Naive B cell (primary cell): ENCODE data around the gene RAPGEF1. TPM values are rescaled to one million over a fixed set of nuclear protein-coding genes. Genes with fewer than 3 reads are reported as not detected.
A peak's percentile ranks its signal among the peaks of the same experiment; 100 is the strongest.
"Not testable (repeated sequence)": the region's sequence is repeated elsewhere in the genome, so short reads cannot be mapped to it uniquely, and the experiment has no call there.

Source experiments
- ATAC-seq, 2 donors: fragments of 150-1000 bp; cut with Tn5 transposase; 2 replicates each; pipeline ENCODE4 v1.10.0; 2021; ENCODE audit warnings: low read depth in 2 of 2, mild to moderate bottlenecking in 2 of 2, moderate library complexity in 2 of 2
- DNase-seq: peaks from one replicate; pipeline ENCODE4 v3.0.0; 2022
- H3K27ac Mint-ChIP-seq, 6 donors: one replicate each; pipeline ENCODE4 v1.8.0; 2020 to 2022; ENCODE audit warnings: mild to moderate bottlenecking in 6 of 6, mixed read lengths in 6 of 6, moderate library complexity in 5 of 6, inconsistent platforms in 2 of 6
- H3K27me3 Mint-ChIP-seq, 3 donors: one replicate each; pipeline ENCODE4 v1.8.0; 2021 to 2022; ENCODE audit warnings: mixed read lengths in 3 of 3, mild to moderate bottlenecking in 1 of 3
- H3K36me3 Mint-ChIP-seq, 2 donors: one replicate each; pipeline ENCODE4 v1.8.0; 2020 to 2022; ENCODE audit warnings: mixed read lengths in 2 of 2, inconsistent platforms in 1 of 2, mild to moderate bottlenecking in 1 of 2
- H3K4me1 Mint-ChIP-seq, 3 donors: one replicate each; pipeline ENCODE4 v1.8.0; 2020 to 2022; ENCODE audit warnings: mixed read lengths in 3 of 3, inconsistent platforms in 1 of 3, mild to moderate bottlenecking in 1 of 3, moderate library complexity in 1 of 3
- H3K4me3 Mint-ChIP-seq, 8 donors: one replicate each; pipeline ENCODE4 v1.8.0; 2020 to 2022; ENCODE audit warnings: mild to moderate bottlenecking in 8 of 8, mixed read lengths in 8 of 8, moderate library complexity in 8 of 8, inconsistent platforms in 2 of 8
- H3K9me3 Mint-ChIP-seq, 7 donors: one replicate each; pipeline ENCODE4 v1.8.0; 2020 to 2022; ENCODE audit warnings: mixed read lengths in 7 of 7, mild to moderate bottlenecking in 5 of 7, inconsistent platforms in 2 of 7, moderate library complexity in 1 of 7
- polyA plus RNA-seq, 6 donors: library from polyadenylated mRNA; unstranded; fragments of 300-500 nt; fragmentation: Illumina TruSeq; gene quantifications; one replicate each; pipeline ENCODE4 v1.2.3, GENCODE V29; 2021; ENCODE audit warnings: low read depth in 6 of 6

RAPGEF1 gene
- polyA plus RNA-seq, 6 donors from 2014 or later = 3.4 to 21.1 (median 7.9) TPM

- Mint-ChIP-seq H3K27me3 (no peaks in the 10 kb centered on the region), H3K4me1 (peaks cover 70 to 81% (median 76%) of the 10 kb centered on the region in 3 donors), H3K9me3 (no peaks in the 10 kb centered on the region), H3K27ac (peak overlapping the region in 2 of 6 donors; percentile 19 to 74), H3K4me3 (peak overlapping the region in 1 of 8 donors; percentile 67), H3K36me3 (peaks cover 4 to 5% of the 10 kb centered on the region in 2 donors)
- DNase-seq = no peak
- no peak for ATAC-seq
Observed at GRCh38 chr9:131660466-131661405, 79.1 kb downstream of the RAPGEF1 start.

GRCh38 chr9:131658377-131659129 lies 81.3 kb downstream of the RAPGEF1 start:
- peak overlapping the region; percentile 49 to 99 (median 83) for H3K27ac Mint-ChIP-seq
- no peak for DNase-seq
- peaks cover 0 to 5% of the 10 kb centered on the region in 2 donors for H3K36me3 Mint-ChIP-seq
- H3K9me3 Mint-ChIP-seq = no peaks in the 10 kb centered on the region
- peaks cover 67 to 93% (median 74%) of the 10 kb centered on the region in 3 donors for H3K4me1 Mint-ChIP-seq
- no peak for ATAC-seq
- H3K4me3 Mint-ChIP-seq = peak overlapping the region in 5 of 8 donors; percentile 3 to 60 (median 44)
- H3K27me3 Mint-ChIP-seq = no peaks in the 10 kb centered on the region

- H3K27me3 Mint-ChIP-seq = no peaks in the 10 kb centered on the region
- DNase-seq = no peak
- H3K4me3 Mint-ChIP-seq = peak overlapping the region in 6 of 8 donors; percentile 3 to 60 (median 38)
- peak overlapping the region; percentile 54 to 99 (median 91) for H3K27ac Mint-ChIP-seq
- H3K4me1 Mint-ChIP-seq = peaks cover 67 to 91% (median 70%) of the 10 kb centered on the region in 3 donors
- ATAC-seq = no peak
- H3K9me3 Mint-ChIP-seq = no peaks in the 10 kb centered on the region
- peaks cover 0 to under 1% of the 10 kb centered on the region in 2 donors for H3K36me3 Mint-ChIP-seq
Observed at GRCh38 chr9:131657940-131658339, 81.9 kb downstream of the RAPGEF1 start.

DNA sequence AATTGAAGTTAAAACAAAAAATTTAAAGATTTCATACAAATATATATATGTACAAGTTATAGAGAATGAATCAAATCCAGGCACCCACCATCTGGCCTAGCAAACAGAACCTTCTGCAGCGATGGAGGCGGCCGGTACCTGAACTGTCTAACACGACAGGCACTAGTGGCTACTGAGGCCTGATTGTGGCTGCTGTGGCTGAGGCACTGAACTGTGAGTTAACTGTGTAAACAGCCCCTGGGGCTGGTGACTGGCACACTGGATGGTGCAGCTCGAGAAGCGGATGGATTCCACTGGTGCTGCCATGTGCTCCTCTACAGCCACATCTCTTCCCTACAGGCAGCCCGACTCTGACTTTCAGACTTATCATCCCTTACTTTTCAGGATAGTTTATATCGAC lies 82.4 kb downstream of the RAPGEF1 start:
- peak overlapping the region in 5 of 8 donors; percentile 33 to 85 (median 60) for H3K4me3 Mint-ChIP-seq
- H3K4me1 Mint-ChIP-seq = peaks cover 66 to 87% (median 67%) of the 10 kb centered on the region in 3 donors
- H3K9me3 Mint-ChIP-seq = no peaks in the 10 kb centered on the region
- peak overlapping the region; percentile 56 to 99 (median 98) for H3K27ac Mint-ChIP-seq
- H3K36me3 Mint-ChIP-seq = no peaks in the 10 kb centered on the region
- DNase-seq (no peak), ATAC-seq (peak in 1 of 2 donors; percentile 9)
- no peaks in the 10 kb centered on the region for H3K27me3 Mint-ChIP-seq

DNA sequence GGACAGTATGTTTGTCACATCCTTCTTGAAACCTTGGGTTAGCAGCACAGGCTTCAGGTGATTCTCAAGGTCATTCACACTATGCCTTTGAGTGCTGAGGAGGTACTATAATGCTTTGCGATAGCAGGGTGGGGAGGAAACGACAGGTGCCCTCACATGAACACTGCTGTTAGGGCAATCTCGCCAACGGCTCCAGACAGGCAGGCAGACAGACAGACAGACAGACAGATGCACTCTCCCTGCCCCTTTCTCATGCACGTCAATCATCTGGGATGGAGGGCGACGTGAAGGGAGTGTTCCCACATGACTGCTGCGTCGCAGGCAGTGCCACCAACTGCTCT lies 82.9 kb downstream of the RAPGEF1 start:
- peak overlapping the region; percentile 56 to 99 (median 98) for H3K27ac Mint-ChIP-seq
- ATAC-seq (peak; percentile 3 to 17), DNase-seq (no peak)
- peaks cover 62 to 83% (median 63%) of the 10 kb centered on the region in 3 donors for H3K4me1 Mint-ChIP-seq
- peak overlapping the region; percentile 1 to 85 (median 74) for H3K4me3 Mint-ChIP-seq
- no peaks in the 10 kb centered on the region for H3K9me3 Mint-ChIP-seq
- H3K36me3 Mint-ChIP-seq = no peaks in the 10 kb centered on the region
- H3K27me3 Mint-ChIP-seq = no peaks in the 10 kb centered on the region

DNA sequence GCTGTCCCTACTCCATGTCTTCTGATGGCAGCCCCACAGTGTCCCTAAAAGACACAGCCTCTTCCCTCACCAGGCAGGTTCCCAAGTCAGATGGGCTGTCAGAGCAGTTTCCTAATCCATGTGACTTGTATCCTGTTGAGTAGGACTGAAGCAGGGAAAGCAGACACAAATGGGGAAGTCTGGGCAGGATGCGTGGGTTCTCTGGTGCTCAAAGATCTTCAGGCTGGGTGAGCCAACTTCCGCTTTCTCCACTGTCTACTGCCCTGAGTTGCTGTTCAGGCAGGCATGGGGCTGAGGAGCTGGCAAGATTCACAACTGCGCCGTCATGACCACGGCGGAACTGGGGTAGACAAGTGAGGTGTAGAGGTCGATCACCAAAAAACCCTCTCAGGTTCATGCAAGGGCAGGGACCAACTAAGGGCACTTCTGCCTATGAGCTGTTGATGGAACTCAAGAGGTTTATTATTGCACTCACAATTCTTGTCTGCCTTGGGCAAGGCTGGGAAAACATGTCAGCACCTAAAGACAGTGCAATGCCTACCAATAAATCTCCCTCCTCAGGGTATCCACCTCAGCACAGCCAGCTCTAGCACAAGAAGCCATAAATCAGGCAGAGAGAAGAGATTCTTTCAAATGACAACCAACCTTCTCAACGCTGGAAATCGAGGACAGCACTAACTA lies 83.4 kb downstream of the RAPGEF1 start:
- peak; percentile 95 for DNase-seq
- Mint-ChIP-seq H3K36me3 (no peaks in the 10 kb centered on the region), H3K4me3 (peak overlapping the region; percentile 1 to 85 (median 74)), H3K27me3 (no peaks in the 10 kb centered on the region), H3K9me3 (no peaks in the 10 kb centered on the region), H3K27ac (peak overlapping the region; percentile 94 to 99 (median 99)), H3K4me1 (peaks cover 63 to 82% (median 64%) of the 10 kb centered on the region in 3 donors)
- ATAC-seq = peak; percentile 93 to 95

GRCh38 chr9:131654369-131654768 lies 85.5 kb downstream of the RAPGEF1 start:
- not testable (repeated sequence) for H3K27me3 Mint-ChIP-seq, H3K9me3 Mint-ChIP-seq, ATAC-seq, DNase-seq
- Mint-ChIP-seq H3K27ac (peak overlapping the region; percentile 25 to 99 (median 88)), H3K4me3 (peak overlapping the region in 5 of 8 donors; percentile 34 to 59 (median 55)), H3K4me1 (peaks cover 69 to 72% (median 71%) of the 10 kb centered on the region in 3 donors), H3K36me3 (peaks cover 5 to 16% of the 10 kb centered on the region in 2 donors)

GRCh38 chr9:131651599-131651998 lies 88.3 kb downstream of the RAPGEF1 start:
- Mint-ChIP-seq H3K4me1 (peaks cover 50 to 52% (median 51%) of the 10 kb centered on the region in 3 donors), H3K36me3 (peaks cover 5 to 24% of the 10 kb centered on the region in 2 donors), H3K9me3 (no peaks in the 10 kb centered on the region), H3K27me3 (no peaks in the 10 kb centered on the region), H3K27ac (peak overlapping the region in 2 of 6 donors; percentile 56 to 68), H3K4me3 (no peak overlapping the region)
- no peak for ATAC-seq
- DNase-seq = no peak

DNA sequence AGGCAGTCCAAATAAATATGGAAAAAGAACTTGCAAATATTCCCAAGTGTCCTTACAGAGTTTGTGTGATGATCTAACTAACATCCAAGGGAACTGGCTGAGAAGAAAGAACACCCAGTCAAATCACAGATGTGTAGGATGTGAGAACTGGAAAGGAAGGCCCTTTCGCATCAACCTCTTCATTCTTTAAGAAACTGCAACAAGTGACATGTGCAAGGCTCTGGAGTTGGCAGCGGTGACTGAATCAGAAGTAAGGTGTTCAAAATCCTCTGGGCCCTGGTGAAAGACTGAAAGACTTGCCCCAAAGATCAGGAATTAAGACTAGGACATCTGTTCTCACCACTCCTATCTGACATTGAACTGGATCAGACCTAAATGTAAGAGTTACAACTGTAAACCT lies 88.7 kb downstream of the RAPGEF1 start:
- Mint-ChIP-seq H3K4me3 (no peak overlapping the region), H3K36me3 (peaks cover 5 to 24% of the 10 kb centered on the region in 2 donors), H3K9me3 (no peaks in the 10 kb centered on the region), H3K4me1 (peaks cover 46 to 49% (median 47%) of the 10 kb centered on the region in 3 donors), H3K27me3 (no peaks in the 10 kb centered on the region), H3K27ac (peak overlapping the region in 3 of 6 donors; percentile 56 to 72 (median 68))
- ATAC-seq (no peak), DNase-seq (no peak)

GRCh38 chr9:131650254-131650653 lies 89.6 kb downstream of the RAPGEF1 start:
- DNase-seq (no peak), ATAC-seq (no peak)
- peaks cover 5 to 24% of the 10 kb centered on the region in 2 donors for H3K36me3 Mint-ChIP-seq
- no peaks in the 10 kb centered on the region for H3K9me3 Mint-ChIP-seq
- peaks cover 38 to 47% (median 39%) of the 10 kb centered on the region in 3 donors for H3K4me1 Mint-ChIP-seq
- peak overlapping the region in 3 of 6 donors; percentile 68 to 87 (median 82) for H3K27ac Mint-ChIP-seq
- no peak overlapping the region for H3K4me3 Mint-ChIP-seq
- no peaks in the 10 kb centered on the region for H3K27me3 Mint-ChIP-seq

DNA sequence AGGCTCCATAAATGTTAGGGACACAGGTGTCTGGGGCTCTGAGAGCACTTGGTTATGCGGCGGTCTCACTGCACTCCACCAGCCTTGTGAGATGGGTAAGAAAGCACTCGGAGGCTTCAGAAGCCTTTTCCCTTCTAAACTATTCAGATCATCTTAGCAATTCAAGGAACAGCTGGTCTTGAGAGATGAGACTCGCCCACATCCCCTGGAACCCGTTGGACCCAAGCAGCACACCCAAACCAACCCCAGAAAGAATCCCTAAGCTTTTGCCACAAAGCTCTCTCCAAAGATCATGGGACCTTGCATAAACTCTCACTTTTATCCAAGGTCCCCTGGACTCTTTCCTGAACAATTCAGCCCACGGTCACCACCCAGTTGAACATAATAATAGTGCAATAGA lies 90.2 kb downstream of the RAPGEF1 start:
- H3K4me3 Mint-ChIP-seq = no peak overlapping the region

DNA sequence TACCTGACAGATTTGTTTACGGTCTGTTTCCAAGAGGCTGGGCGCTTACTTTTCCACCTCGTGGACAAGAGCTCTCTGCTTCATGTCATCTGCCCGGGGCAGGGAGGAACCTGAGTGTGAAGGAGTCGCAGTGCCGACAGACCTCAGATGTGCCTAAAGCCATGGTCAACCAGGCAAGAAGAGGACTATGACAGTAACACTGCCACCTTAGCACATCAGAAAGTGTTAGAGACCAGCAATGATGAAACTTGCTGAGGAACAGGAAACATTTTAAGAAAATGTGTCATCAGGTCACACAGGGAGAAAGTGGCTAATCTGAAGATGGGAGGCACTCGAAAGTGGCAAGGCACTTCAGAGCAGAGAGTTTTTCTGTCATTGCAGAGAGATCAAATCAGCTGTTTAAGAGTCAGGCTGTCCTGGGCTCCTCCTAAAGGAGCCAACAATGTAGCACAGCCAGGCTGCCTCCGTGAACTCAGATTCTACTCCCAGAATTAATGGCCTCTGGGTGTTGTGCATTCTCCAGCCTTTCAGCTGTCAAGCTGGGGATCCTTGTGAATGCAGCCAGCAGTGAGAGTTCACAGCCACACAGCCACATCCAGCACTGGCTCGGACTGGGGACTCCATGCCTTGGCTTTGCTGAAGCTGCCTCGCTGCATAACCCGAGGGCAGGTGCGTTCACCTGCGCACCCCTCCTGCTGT lies 94.6 kb downstream of the RAPGEF1 start:
- DNase-seq = no peak
- Mint-ChIP-seq H3K4me1 (peaks cover 15 to 30% (median 16%) of the 10 kb centered on the region in 3 donors), H3K27ac (peak overlapping the region in 3 of 6 donors; percentile 30 to 89 (median 66)), H3K9me3 (no peaks in the 10 kb centered on the region), H3K27me3 (no peaks in the 10 kb centered on the region), H3K4me3 (no peak overlapping the region), H3K36me3 (peaks cover 5 to 23% of the 10 kb centered on the region in 2 donors)
- peak in 1 of 2 donors; percentile 37 for ATAC-seq

More for the DNA sequence above, 90.2 kb downstream of the RAPGEF1 start:
- peak overlapping the region in 2 of 6 donors; percentile 19 to 62 for H3K27ac Mint-ChIP-seq
- ATAC-seq (no peak), DNase-seq (no peak)
- peaks cover 5 to 24% of the 10 kb centered on the region in 2 donors for H3K36me3 Mint-ChIP-seq
- no peaks in the 10 kb centered on the region for H3K27me3 Mint-ChIP-seq
- peaks cover 33 to 44% (median 37%) of the 10 kb centered on the region in 3 donors for H3K4me1 Mint-ChIP-seq
- H3K9me3 Mint-ChIP-seq = no peaks in the 10 kb centered on the region
